GM18517 (cell line): ENCODE measurements around the gene BLNK.
A peak's percentile ranks its signal among the peaks of the same experiment; 100 is the strongest.

Source experiments
- ATAC-seq: cut with Tn5 transposase; IDR thresholded peaks from one replicate; pipeline ENCODE4 v1.9.1; 2021; ENCODE audit warnings: mild to moderate bottlenecking, moderate library complexity; ENCODE audit not compliant: unreplicated experiment

The BLNK gene

DNA sequence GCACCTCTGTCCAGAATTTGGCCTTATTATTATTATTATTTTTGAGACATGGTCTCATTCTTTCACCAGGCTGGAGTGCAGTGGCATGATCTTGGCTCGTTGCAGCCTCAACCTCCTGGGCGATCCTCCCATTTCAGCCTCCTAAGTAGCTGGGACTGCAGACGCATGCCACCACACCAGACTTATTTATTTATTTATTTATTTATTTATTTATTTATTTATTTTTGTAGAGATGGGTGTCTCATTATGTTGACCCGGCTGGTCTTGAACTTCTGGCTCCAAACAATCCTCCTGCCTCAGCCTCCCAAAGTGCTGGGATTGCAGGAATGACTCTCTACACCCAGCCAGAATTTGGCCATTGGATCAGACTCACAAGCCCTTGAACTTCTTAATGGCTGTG, 6.4 kb downstream of the BLNK start:
- no peak for ATAC-seq

DNA sequence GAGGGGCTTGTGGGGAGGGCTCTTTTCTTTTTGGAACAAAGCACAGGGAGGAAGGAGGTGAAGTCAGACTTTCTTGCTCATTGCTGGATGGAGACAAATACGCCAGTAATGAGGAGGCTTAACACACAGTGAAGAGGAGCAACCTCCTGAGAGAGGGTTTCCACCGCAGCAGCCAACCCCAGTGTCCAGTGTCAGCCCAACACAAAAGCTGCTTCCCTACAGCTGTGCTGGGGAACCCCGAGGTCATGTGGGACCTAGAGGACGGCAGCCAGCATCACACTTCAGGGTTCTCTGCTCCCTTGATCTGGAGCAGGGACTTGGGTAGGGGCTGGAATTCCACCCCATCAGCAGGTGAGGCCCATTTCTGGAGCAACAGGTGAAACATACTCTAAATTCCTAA, 7.7 kb downstream of the BLNK start:
- no peak for ATAC-seq

DNA sequence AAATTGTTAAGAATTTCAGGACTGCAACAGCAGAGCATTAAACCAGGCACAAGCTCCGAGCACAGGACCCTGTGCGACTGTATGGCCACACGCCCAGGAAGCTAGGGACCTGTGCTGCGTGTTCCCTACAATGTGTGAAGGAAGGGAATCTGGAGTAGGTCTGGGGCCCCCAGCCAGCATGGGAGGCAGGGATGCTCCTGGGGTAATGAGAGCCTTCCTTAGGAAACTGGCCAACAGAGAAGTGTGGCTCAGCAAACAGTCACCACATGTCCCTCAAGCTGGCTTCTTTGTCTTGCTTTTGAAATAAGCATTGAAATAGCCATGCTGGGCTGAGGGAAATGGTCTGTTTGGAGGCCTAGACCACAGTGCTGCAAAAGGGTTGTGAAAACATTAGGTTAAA, 8.2 kb downstream of the BLNK start:
- no peak for ATAC-seq

DNA sequence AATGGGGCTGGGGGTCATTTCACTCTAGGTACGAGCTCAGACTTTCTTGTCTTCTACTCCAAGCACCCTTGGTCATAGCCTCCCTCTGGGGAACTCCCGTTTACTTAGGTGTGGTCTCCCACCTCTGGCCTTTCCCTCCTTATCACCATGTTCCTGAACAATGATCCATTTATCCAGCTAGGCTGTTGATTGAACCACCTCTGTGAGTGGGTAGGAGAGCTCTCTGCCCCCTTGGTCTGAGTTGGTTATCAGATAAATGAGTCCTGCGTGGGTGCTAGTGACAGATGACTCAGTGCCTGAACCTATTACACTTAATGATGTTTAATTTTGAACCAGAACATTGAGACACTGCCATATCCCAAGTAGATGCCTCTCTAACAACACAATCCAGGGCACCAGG, 9.4 kb downstream of the BLNK start:
- ATAC-seq = no peak

DNA sequence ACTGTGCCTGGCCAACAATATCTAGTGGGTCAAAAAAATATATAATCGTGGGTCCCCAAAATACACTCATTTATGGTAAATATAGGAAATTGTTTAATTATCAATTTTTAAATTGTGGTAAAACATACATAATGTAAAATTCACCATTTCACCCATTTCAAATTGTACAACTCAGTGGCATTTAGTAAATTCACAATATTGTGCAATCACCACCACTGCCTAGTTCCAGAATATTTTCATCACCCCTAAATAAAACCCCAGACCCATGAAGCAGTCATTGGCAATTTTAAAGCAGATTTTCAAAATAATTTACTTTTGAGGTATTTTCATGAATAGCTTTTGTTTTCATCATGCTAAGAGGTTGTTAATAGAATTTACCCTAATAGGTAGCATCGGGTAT, 10.2 kb downstream of the BLNK start:
- no peak for ATAC-seq

DNA sequence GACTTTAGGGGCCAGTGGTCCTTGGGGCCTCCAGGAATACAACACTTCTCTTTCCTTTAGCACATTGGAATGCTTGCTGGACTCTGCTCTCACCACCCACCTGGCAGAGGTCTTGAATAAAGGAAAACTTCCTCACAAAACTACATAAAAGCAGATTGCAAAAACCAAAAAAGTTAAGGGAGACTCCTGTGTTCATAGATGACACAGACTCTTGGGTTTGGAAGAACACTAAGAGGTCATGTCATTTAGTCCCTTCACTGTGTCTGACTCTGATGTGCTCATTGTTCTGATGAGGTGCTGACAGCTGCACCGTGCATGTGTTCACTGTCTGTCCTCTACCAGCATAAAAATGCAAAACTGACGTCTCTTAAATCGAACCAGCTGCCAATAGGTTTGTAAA, 11.4 kb downstream of the BLNK start:
- no peak for ATAC-seq

DNA sequence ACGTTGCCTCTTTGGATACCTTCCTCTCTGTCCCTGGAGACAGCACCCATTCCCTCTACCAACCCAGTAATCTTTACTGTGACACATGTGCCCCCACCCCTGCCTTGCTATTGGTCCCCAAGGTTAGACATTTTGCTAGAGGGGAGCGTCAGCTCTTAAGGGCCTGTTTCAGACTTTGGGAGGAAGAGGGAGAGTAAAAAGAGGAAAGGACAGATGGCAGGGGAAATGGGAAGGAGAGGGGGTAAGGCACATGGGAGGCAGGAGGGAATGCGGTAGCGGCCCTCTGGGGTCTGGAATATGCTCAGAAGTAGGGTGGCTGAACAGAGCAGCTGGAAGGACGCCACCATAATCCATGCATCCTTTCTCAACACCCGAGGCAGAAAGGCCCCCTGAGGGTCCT, 12.2 kb downstream of the BLNK start:
- no peak for ATAC-seq

DNA sequence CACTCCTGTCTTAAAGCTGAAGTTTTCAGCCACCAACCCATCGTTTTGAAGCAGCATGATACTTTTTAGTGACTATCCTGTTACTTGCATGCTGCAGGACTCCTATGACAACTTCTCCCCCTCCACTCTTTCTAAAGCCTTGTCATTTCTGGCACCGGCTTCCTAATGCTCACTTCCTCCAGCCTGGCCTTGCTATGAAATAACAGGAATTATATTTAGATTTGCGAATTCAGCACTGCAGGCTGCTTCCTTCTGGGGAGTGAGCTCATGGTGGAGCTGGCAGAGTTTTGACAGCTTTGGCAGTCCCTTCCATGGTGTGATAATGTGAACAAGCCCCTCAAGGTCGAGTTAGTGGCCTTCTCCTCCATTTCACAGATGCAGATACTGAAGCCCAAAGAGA, 13.4 kb downstream of the BLNK start:
- ATAC-seq = no peak

DNA sequence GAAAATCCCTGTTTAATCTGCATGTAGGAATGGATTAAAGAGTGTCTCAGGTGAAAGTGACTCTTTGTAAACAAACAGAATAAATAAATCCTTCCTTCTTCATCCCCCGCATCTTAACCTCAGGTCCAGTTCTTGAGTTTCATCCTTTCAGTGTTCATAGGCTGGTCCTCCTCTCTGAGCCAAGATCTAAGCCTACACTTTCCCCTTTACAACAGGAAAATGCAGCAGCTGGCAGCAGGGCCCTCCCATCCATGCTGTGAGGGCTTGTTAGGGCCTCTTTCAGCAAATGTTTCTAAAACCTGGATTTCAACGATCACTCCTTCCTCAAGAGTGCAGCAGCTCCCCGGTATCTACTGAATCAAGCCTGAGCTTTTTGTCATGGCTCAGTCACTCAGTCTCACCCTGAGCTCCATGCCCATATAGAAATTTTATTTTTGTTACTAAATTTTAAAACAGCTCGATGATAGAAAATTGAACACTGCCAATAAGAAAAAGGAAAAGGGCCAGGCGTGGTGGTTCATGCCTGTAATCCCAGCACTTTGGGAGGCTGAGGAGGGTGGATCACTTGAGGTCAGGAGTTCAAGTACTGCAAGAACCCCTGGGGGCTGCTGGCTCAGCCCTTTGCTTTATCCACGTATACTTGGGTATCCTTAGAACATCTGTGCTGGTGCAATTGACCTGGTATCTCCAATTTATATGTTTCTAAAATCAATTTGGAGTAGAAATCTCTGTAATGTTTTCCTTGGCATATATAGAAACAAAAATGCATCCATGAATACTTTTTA, 15.6 kb downstream of the BLNK start:
- ATAC-seq = no peak

DNA sequence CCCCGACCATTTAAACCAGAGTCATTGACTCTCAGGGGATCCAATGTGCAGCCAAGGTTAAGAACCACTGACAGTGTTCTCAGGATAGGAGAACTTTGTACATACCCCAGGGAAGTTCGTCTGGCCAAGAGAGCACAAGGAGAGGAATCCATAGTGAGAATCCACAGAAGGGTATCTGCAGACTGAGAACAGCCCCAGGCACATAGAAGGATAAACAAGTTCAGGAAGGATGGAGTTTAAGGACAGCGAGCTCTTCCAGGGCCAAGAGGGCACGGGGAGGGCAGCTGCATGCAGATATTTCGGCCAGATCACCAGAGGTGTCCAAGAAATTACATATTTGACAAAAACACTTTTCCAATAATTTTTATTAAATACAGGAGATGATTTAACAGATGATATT, 16.4 kb downstream of the BLNK start:
- ATAC-seq = no peak

DNA sequence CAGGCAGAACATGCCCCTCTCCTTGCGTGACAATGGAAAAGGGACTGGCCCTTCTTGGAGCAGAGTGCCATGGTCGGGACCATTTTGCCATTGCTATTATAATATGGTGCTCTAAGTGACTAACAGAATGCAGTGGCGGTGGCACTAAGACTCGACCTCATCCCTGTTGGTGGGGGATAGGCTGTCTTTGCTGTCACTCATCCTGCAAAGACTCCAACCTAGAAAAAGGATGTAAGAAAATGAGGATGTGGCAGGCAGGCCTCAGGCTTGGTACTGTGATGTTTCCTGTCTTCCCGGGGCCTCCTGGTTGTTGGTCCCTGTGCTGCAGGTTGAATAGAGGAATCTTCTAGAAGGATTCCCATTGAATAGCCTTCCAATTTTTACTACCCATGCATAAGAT, 18.6 kb downstream of the BLNK start:
- ATAC-seq = no peak

DNA sequence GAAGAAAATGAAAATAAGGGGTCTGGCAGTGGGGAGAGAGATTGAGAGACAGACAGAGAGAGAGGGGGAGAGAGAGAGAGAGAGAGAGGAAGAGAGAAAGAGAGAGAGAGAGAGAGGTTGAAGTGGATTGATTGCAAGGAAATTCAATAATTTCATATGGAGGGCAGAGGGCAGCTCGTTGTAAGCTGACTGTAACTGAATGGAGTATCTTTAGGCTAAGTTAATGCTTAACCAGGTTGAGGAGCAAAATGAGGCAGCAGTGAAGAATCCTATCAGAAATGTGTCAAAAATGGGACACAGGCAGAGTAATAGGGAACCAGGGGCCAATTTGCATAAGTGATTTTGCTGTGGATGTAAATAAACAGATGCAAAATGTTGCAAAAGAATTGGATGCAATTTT, 21.0 kb downstream of the BLNK start:
- ATAC-seq = no peak

DNA sequence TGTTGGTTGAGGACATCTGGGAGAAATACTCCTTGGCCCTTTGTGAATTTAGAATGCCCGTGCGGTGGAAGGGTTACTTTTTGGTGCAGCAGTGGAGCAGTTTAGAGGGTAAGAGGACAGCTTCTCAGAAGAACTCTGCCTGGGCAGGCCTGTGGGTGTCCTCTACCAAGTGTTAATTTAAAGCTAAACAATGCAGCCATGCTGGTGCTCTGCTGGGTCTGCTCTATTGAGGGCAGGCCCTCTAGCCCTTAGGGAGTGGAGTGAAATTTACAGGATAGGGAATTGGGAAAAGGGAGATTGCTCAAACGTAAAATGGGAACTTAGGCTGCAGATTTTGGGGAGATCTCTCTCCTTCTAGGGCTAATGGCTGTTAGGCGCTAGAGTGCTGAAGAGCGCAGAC, 22.1 kb downstream of the BLNK start:
- no peak for ATAC-seq

DNA sequence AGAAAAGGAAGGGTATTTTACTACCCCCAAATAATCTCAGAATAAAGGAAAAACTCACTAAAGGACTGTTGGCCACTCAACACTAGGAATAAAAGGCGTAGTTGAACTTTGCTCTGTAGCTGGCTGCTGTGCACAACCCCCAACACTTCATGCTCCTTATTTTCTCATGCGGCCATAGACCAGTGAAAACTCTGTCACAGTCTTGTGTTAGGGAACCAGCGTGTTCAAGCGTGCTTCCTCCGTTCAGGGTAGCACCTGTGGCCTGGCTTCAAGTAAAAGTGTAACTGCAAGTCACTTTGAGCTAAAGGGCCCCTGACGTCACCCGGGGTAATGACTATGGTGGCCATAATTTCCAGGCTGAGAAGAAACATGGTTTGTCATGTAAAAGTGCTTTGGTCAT, 27.0 kb downstream of the BLNK start:
- ATAC-seq = peak; percentile 93

DNA sequence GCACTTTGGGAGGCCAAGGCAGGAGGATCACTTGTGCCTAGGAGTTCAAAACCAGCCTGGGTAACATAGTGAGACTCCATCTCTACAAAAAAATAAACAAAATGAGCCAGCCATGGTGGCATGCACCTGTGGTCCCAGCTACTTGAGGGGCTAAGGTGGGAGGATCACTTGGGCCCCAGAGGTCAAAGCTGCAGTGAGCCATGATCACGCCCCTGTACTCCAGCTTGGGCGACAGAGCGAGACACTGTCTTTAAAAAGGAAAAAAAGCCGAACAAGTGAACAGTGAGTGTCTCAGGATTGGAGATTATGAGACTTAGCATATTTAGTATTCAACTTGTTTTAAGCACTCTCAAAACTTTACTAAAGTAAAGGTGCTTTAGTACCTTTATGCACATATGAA, 28.1 kb downstream of the BLNK start:
- no peak for ATAC-seq

DNA sequence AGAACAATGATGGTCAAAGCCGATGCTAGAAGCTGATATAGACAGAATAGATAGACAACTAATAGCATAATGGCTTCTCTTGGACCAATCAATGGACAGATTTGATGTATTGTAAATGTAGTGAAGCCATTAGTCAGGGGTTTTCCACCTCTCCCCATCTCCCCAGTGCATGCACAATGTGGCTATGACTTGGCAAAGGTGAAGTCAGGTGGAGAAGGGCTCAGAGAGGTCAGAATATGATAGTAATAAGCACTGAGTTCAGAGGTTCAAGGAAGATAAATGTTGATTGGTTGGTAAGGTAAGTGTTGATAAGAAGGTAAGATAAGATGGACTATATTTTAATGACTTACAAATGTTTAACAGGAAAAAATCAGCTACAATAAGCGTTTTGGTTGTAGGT, 28.5 kb downstream of the BLNK start:
- ATAC-seq = no peak

DNA sequence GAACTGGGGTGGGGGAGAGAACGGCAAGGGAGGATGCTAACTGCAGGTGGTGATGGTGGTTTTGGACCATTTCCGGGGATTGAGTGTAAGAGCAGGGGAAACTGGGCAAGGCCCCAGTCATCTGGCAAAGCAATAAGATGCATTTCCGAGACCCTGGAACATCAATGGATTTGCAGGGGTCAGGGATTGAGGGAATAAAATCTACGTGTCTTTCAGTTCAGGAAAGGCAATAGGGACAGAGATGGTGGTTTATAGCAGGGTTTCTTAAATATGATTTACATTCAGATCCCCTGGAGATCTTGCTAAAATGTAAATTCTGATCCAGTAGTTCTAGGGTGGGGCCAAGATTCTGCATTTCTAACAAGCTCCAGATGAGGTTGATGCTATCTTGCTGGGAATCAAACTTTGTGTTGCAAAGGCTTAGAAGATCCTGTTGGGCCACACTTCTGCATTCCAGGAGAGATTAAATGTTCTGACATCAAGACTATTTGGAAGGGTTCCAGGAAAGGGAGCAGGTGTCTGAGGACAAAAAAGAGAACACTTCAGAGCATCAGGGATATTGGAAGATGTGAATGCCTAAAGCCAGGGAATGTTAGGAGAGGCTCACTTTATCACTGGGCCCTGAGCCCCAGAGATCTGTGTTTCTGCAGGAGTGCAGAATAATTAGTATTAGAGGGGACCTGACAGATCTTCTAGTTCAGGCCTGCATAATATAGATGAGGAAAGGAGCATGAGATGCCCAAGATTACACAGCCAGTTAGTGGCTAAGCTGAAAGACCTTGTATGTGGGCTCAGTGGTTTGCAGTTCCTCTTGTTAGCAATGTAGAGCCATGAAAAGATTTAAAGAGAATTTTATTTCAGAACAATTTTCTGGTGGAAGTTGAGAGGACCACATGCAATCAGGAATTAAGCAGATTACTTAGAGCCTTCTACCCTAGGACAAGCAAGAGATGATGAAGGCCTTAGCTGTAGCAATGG, 32.4 kb downstream of the BLNK start:
- ATAC-seq = no peak

DNA sequence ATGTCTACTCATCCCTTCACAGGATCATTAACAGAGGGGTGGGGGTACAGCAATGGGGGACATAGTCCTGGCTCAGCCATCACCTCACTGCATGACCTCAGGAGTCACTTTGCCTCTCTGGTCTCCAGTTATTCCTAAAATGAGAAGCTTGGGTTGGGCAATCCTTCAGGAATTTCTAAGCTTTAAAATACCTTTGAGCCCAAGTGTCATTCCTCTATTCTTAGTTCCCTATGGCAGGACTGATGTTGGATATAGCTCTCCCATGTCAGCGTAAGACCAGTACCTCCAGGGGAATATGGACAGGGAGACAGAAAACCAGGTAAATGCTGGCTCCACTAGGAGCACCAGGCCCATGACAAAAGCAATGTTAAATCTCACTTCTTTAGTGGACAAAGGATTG, 34.5 kb downstream of the BLNK start:
- no peak for ATAC-seq

DNA sequence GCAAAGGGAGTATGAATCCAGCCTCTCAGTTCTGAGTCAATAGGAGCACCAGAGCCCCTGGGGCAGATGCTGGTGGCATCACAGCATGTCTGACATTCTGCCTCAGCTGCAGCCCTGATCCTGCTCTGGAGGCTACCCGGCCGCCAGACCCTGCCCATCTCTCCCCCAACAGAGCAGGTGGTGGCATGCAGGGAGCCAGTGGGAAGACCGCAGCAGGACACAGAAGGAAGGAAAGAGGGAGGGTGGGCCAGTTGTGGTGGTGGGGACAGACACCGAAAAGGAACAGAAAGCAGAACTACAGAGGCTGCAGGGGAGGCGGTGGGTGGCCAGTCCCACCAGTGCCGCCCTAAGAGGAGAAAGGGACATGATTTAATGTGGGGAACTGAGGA, 35.3 kb downstream of the BLNK start:
- ATAC-seq = no peak

DNA sequence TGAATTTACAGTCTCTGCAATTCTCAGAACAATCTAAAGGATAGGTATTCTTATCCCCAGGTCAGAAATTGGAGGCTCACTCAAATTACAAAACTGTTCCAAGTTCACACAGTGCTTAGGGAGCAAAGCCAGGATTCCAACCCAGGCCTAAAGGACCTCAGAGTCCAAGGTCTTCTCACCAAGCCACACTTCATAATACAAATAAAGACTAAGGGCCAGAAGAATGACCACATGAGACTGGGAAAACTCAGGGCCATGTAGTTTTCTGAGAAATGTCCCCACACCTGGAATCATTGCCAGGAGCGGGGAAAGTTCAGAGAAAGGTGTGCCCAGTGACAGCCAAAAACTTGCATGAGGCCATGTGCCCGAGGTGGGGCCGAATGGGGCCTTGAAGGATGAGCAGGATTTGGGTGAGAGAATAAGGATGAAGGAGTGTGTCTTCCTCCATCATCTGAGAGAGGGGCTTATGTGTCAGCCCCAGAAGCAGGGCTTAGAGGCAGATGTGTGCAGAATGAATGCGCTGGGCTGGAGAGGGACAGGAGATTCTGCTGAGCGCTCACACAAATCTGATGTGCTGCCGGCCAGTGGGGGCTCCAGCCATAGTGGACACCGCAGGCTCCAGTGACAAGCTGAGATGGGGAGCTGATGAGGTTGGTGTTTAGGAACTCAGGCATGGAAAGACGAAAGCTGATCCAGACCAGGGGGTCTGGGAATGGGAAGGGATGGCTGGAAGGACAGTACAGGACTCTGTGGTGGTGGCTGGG, 35.9 kb downstream of the BLNK start:
- no peak for ATAC-seq

DNA sequence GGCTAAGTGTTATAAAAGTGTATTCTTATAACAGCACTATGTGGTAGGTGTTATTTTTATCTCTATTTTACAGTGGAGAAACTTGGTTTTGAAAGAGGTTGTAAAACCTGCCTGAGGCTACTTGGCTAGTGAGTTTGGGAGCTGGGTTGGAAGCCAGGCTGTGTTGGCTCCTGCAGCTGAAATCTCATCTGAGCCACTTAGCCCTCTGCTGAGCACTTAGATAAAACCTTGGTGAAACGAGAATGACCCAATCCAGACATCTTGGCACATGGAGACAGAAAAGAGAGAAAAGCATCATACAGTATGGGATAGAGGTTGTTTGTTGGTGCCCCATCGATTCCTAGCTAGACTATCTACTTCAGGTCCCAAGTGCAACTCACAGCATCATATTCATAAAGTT, 37.4 kb downstream of the BLNK start:
- no peak for ATAC-seq

DNA sequence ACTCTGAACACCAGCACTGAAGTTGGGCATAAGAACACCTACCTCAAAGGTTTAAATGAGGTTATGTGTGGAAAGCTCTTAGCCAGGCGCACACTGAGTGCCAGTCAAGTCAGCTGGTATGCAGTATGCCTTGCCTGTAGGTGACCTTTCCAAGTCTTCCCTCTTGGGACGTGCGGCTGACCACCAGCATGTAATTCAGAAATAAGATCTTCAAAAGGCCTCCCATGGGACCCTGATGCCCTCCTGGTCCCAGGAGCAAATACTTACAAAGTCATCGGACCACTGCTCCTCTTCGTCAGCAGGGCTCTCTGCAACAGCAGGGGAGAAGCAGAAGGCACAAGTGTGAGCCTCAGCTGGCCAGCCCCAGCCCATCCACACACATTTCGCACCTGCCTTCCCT, 40.8 kb downstream of the BLNK start:
- ATAC-seq = no peak
